ENCODE results near the gene DNAAF3.

DNAAF3 gene

GRCh38 chr19:55161571-55162322, 4.7 kb downstream of the DNAAF3 start:
- TF ChIP-seq EZH2phosphoT487 (IDR thresholded peaks at IDR 0.05; ENCODE audit: borderline replicate concordance) (no peak), CTCF (conservative IDR thresholded peaks at IDR 0.05; ENCODE audit: low read length) (no peak)
- Histone ChIP-seq H3K4me2 (ENCODE audit: low read depth, low read length, poor library complexity, severe bottlenecking) (no peak overlapping the region), H3K9me3 (ENCODE audit: insufficient read depth, low read depth, low read length) (no peaks in the 10 kb centered on the region)

DNA sequence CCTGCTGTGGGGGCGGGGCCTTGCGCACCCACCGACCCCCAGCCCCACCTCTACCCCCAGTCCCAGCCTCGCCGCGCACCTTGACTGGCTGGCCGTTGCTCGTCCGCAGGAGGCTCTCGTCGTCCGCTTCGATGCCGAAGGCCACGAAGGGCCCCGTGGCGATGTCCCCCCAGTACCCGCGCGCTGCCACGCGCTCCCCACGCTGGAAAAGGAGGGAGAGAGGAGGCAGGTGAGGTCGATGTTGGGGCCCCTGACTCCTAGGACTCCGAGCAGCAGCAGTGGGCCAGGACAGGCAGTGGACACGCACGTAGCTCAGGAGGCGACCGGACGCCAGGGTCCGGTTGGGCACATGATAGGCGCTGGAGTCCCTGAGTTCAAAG, 5.4 kb downstream of the DNAAF3 start:
- H3K27me3 ChIP-seq (ENCODE audit: insufficient read depth, low read length, poor library complexity, severe bottlenecking) = no peaks in the 10 kb centered on the region
- no peak overlapping the region for H3K9ac ChIP-seq (ENCODE audit: low read depth, low read length, poor library complexity, severe bottlenecking)
- H3K4me2 ChIP-seq (ENCODE audit: low read depth, low read length, poor library complexity, severe bottlenecking) = no peak overlapping the region
- H4K20me1 ChIP-seq (ENCODE audit: insufficient read depth, low read length, poor library complexity, severe bottlenecking) = no peaks in the 10 kb centered on the region
- H3K36me3 ChIP-seq (ENCODE audit: insufficient read depth, low read length) = no peaks in the 10 kb centered on the region
- no peaks in the 10 kb centered on the region for H3K9me3 ChIP-seq (ENCODE audit: insufficient read depth, low read depth, low read length)
- no peaks in the 10 kb centered on the region for H3K79me2 ChIP-seq (ENCODE audit: insufficient read depth, low read length)
- H3K4me1 ChIP-seq (ENCODE audit: insufficient read depth, low read length, poor library complexity, severe bottlenecking) = no peaks in the 10 kb centered on the region
- no peak overlapping the region for H2AFZ ChIP-seq (ENCODE audit: low read length)
- TF ChIP-seq EZH2phosphoT487 (IDR thresholded peaks at IDR 0.05; ENCODE audit: borderline replicate concordance) = no peak
- no peak for TF ChIP-seq CTCF (conservative IDR thresholded peaks at IDR 0.05; ENCODE audit: low read length)
- H3F3A ChIP-seq (ENCODE audit: low read depth) = no peaks in the 10 kb centered on the region
- no peak overlapping the region for H3K4me3 ChIP-seq (ENCODE audit: low read length, poor library complexity, severe bottlenecking)
- H3K9me2 ChIP-seq (replicated peaks; ENCODE audit: low read depth, low read length) = no peaks in the 10 kb centered on the region

More at GRCh38 chr19:55161571-55162322, 4.7 kb downstream of the DNAAF3 start:
- Histone ChIP-seq H2AFZ (ENCODE audit: low read length) (no peak overlapping the region), H3K79me2 (ENCODE audit: insufficient read depth, low read length) (no peaks in the 10 kb centered on the region), H3K36me3 (ENCODE audit: insufficient read depth, low read length) (no peaks in the 10 kb centered on the region), H3K4me3 (ENCODE audit: low read length, poor library complexity, severe bottlenecking) (no peak overlapping the region), H4K20me1 (ENCODE audit: insufficient read depth, low read length, poor library complexity, severe bottlenecking) (no peaks in the 10 kb centered on the region), H3F3A (ENCODE audit: low read depth) (no peaks in the 10 kb centered on the region), H3K9ac (ENCODE audit: low read depth, low read length, poor library complexity, severe bottlenecking) (no peak overlapping the region), H3K9me2 (replicated peaks; ENCODE audit: low read depth, low read length) (no peaks in the 10 kb centered on the region), H3K27me3 (ENCODE audit: insufficient read depth, low read length, poor library complexity, severe bottlenecking) (no peaks in the 10 kb centered on the region), H3K4me1 (ENCODE audit: insufficient read depth, low read length, poor library complexity, severe bottlenecking) (peaks cover 3% of the 10 kb centered on the region)

- Histone ChIP-seq H4K20me1 (ENCODE audit: insufficient read depth, low read length, poor library complexity, severe bottlenecking) (no peaks in the 10 kb centered on the region), H3F3A (ENCODE audit: low read depth) (no peaks in the 10 kb centered on the region), H3K4me2 (ENCODE audit: low read depth, low read length, poor library complexity, severe bottlenecking) (no peak overlapping the region), H3K9me2 (replicated peaks; ENCODE audit: low read depth, low read length) (no peaks in the 10 kb centered on the region), H3K4me1 (ENCODE audit: insufficient read depth, low read length, poor library complexity, severe bottlenecking) (no peaks in the 10 kb centered on the region), H3K9me3 (ENCODE audit: insufficient read depth, low read depth, low read length) (no peaks in the 10 kb centered on the region), H3K4me3 (ENCODE audit: low read length, poor library complexity, severe bottlenecking) (no peak overlapping the region), H3K27me3 (ENCODE audit: insufficient read depth, low read length, poor library complexity, severe bottlenecking) (no peaks in the 10 kb centered on the region), H2AFZ (ENCODE audit: low read length) (no peak overlapping the region; the same call in 1 of the 2 replicates), H3K9ac (ENCODE audit: low read depth, low read length, poor library complexity, severe bottlenecking) (no peak overlapping the region), H3K79me2 (ENCODE audit: insufficient read depth, low read length) (no peaks in the 10 kb centered on the region), H3K36me3 (ENCODE audit: insufficient read depth, low read length) (no peaks in the 10 kb centered on the region)
- no peak for TF ChIP-seq EZH2phosphoT487 (IDR thresholded peaks at IDR 0.05; ENCODE audit: borderline replicate concordance)
- peak; percentile 93 for TF ChIP-seq CTCF (conservative IDR thresholded peaks at IDR 0.05; ENCODE audit: low read length)
Measured at GRCh38 chr19:55160128-55160985, 6.1 kb downstream of the DNAAF3 start.

All from Loucy (cell line).